HL-60 (cell line): Measurements from ENCODE around the gene LAYN.
A peak's percentile ranks its signal among the peaks of the same experiment; 100 is the strongest.

Experiments
- DNase-seq, 2 experiments: peaks; one replicate each; pipeline ENCODE4 v3.0.0-alpha.2; 2010 to 2020; ENCODE audit warnings: low read depth in 1 of 2, low spot score in 1 of 2
- H3K27ac ChIP-seq: fragments of 250-450 bp; sonication (Bioruptor Pico); replicated peaks from 2 replicates; pipeline ENCODE4 v1.5.1; 2020; ENCODE audit warnings: mild to moderate bottlenecking, moderate library complexity
- H3K27me3 ChIP-seq: fragments of 250-450 bp; sonication (Bioruptor Pico); 2 replicates; pipeline ENCODE4 v1.5.1; 2021; ENCODE audit warnings: mild to moderate bottlenecking, moderate library complexity; ENCODE audit not compliant: insufficient read depth, poor library complexity, severe bottlenecking
- H3K4me3 ChIP-seq: replicated peaks from 2 replicates; pipeline ENCODE4 v1.5.1; 2011; ENCODE audit warnings: mild to moderate bottlenecking, control low read depth, low read length; ENCODE audit not compliant: insufficient read depth
- GABPA ChIP-seq: IDR thresholded peaks from 2 replicates; pipeline ENCODE4 v1.6.1; 2012; ENCODE audit warnings: low read depth
- POLR2AphosphoS5 ChIP-seq: IDR thresholded peaks from 2 replicates; pipeline ENCODE4 v1.6.1; 2012; ENCODE audit warnings: low read depth
- SPI1 ChIP-seq: IDR thresholded peaks from 2 replicates; pipeline ENCODE4 v1.6.1; 2012; ENCODE audit warnings: low read depth, mild to moderate bottlenecking, borderline replicate concordance
- TF ChIP-seq, protein P1 (sequence below): IDR thresholded peaks from one replicate; pipeline ENCODE4 v1.5.1; 2011; ENCODE audit warnings: low read length, control low read depth, inconsistent platforms; ENCODE audit not compliant: insufficient read depth
- TF ChIP-seq, protein P2 (sequence below): IDR thresholded peaks from 2 replicates; pipeline ENCODE4 v1.6.1; 2012; ENCODE audit warnings: low read depth; ENCODE audit not compliant: insufficient replicate concordance

The LAYN gene

DNA sequence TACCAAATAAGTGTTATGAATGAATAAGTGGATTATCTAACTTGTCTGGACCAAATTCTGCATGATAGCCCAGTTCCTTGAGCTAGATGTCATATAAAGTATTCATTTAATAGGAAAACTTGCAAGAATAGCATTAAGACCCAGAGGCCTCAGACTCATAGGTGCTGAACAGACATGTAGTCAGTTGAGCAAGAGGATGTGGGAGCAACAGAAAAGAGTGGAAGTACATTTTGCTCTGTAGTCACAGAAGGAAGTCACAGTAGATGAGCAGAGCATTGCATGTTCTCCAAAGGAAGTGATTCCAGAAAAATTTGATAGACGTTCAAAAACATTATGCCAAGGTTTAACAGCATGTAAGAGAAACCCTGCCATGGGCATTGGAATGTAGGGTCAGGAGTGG, 16.5 kb upstream of the LAYN start:
- DNase-seq: peak in 1 of 2 experiments; percentile 35
- TF ChIP-seq SPI1 (peak; percentile 39; the same call in 1 of the 2 replicates), GABPA (no peak)
- TF ChIP-seq, protein P1, sequence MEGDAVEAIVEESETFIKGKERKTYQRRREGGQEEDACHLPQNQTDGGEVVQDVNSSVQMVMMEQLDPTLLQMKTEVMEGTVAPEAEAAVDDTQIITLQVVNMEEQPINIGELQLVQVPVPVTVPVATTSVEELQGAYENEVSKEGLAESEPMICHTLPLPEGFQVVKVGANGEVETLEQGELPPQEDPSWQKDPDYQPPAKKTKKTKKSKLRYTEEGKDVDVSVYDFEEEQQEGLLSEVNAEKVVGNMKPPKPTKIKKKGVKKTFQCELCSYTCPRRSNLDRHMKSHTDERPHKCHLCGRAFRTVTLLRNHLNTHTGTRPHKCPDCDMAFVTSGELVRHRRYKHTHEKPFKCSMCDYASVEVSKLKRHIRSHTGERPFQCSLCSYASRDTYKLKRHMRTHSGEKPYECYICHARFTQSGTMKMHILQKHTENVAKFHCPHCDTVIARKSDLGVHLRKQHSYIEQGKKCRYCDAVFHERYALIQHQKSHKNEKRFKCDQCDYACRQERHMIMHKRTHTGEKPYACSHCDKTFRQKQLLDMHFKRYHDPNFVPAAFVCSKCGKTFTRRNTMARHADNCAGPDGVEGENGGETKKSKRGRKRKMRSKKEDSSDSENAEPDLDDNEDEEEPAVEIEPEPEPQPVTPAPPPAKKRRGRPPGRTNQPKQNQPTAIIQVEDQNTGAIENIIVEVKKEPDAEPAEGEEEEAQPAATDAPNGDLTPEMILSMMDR: no peak
- H3K4me3 ChIP-seq: no peak overlapping the region

DNA sequence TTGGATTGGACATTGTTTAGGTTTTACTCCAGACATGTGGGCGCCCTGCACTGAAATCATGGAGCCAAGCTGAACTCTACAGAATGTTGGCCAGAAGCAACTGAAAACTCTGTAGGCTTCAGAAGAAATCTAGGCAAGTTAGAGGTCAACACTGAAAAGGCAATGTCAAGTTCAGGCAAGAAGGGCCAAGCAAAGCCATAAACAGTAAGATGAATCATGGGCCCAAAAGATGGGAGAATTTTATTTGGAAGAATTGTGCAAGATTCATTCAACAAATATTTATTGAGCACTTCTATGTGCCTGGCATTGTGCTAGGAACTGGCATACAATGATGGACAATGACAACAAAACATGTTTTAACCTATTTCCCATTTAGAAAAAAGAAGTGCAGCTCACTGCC, 15.1 kb upstream of the LAYN start:
- no peak for DNase-seq
- Histone ChIP-seq H3K27me3 (no peaks in the 10 kb centered on the region), H3K4me3 (no peak overlapping the region), H3K27ac (no peak overlapping the region)
- TF ChIP-seq, protein P2, sequence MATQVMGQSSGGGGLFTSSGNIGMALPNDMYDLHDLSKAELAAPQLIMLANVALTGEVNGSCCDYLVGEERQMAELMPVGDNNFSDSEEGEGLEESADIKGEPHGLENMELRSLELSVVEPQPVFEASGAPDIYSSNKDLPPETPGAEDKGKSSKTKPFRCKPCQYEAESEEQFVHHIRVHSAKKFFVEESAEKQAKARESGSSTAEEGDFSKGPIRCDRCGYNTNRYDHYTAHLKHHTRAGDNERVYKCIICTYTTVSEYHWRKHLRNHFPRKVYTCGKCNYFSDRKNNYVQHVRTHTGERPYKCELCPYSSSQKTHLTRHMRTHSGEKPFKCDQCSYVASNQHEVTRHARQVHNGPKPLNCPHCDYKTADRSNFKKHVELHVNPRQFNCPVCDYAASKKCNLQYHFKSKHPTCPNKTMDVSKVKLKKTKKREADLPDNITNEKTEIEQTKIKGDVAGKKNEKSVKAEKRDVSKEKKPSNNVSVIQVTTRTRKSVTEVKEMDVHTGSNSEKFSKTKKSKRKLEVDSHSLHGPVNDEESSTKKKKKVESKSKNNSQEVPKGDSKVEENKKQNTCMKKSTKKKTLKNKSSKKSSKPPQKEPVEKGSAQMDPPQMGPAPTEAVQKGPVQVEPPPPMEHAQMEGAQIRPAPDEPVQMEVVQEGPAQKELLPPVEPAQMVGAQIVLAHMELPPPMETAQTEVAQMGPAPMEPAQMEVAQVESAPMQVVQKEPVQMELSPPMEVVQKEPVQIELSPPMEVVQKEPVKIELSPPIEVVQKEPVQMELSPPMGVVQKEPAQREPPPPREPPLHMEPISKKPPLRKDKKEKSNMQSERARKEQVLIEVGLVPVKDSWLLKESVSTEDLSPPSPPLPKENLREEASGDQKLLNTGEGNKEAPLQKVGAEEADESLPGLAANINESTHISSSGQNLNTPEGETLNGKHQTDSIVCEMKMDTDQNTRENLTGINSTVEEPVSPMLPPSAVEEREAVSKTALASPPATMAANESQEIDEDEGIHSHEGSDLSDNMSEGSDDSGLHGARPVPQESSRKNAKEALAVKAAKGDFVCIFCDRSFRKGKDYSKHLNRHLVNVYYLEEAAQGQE: no peak
- TF ChIP-seq GABPA: no peak
- no peak for TF ChIP-seq SPI1
- TF ChIP-seq, protein P1: no peak
- no peak for TF ChIP-seq POLR2AphosphoS5

More for the DNA sequence above, 16.5 kb upstream of the LAYN start:
- H3K27me3 ChIP-seq: no peaks in the 10 kb centered on the region
- H3K27ac ChIP-seq: no peak overlapping the region

DNA sequence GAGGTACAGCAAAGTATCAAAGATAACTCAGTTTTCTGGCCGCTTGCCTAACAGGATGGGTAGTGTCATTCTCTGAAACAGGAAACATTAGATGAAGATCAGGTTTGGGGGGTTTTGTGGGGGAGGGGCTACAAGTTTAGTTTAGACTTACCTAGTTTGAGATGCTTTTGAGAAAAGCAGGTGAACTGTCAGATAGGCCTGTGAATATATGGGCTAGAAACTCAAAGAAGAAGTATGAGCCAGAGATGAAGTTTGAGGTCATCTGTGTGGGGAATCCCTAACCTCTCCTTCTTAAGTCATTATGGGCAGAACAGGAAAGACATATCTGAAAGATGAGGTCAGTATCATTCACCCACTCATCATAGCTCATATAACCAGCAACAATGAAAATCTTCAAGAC, 14.0 kb upstream of the LAYN start:
- TF ChIP-seq, protein P2: no peak
- no peak for TF ChIP-seq SPI1
- TF ChIP-seq POLR2AphosphoS5: no peak
- TF ChIP-seq GABPA: no peak
- TF ChIP-seq, protein P1: no peak
- no peak overlapping the region for H3K27ac ChIP-seq

DNA sequence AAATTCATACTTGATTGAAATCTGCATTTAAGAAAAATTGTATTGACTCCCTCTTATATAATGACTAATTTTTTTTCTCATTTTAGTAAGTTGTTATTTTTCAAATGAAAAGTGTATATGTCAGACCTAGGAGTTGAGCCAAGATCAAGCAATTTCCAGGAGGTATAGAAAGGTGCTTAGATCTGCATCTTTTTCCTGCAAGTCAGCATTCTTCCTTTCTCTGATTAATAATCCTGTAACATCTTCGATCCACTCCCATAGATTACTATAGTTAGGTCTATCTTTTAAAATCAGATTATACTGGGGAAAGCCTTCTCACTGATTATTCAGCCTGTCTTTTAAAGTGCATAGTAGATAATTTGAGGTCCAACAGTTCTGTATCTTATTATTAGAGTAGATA, 13.2 kb upstream of the LAYN start:
- no peak for DNase-seq
- no peak overlapping the region for H3K4me3 ChIP-seq
- no peak overlapping the region for H3K27ac ChIP-seq
- TF ChIP-seq GABPA: no peak
- TF ChIP-seq, protein P1: no peak
- no peak for TF ChIP-seq SPI1
- TF ChIP-seq, protein P2: no peak
- TF ChIP-seq POLR2AphosphoS5: no peak
- no peaks in the 10 kb centered on the region for H3K27me3 ChIP-seq

More for the DNA sequence above, 14.0 kb upstream of the LAYN start:
- Histone ChIP-seq H3K4me3 (no peak overlapping the region), H3K27me3 (no peaks in the 10 kb centered on the region)
- no peak for DNase-seq
